GM15510 (cell line): ENCODE results near the gene PRPF18.

Source experiments
- POLR2A ChIP-seq: IDR thresholded peaks from 3 replicates; pipeline ENCODE4 v1.6.1; 2011; ENCODE audit warnings: borderline replicate concordance; ENCODE audit not compliant: insufficient read length; ENCODE audit errors: extremely low read depth

Gene PRPF18

DNA sequence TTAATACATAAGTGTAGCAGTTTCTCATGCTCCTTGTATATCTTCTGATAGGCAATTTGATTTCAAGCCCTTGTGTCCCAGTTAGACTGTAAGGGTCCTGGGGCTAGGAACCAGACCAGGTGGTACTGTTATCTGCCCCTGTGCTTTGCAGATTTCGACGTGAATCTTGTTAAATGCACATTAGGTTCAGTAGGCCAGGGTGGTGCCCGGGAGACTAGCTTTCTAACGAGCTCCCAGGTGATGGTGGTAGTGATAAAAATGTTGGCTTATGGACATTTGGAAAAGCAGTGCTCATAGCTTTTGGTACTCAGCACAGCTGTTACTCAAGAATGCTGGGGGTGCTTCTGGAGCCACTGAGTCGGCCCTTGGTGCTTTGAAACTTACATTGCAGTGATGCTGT lies 64.2 kb downstream of the PRPF18 start:
- no peak for TF ChIP-seq POLR2A

GRCh38 chr10:13651969-13652720 lies 65.4 kb downstream of the PRPF18 start:
- TF ChIP-seq POLR2A = no peak

GRCh38 chr10:13652860-13653259 lies 66.1 kb downstream of the PRPF18 start:
- TF ChIP-seq POLR2A = no peak

GRCh38 chr10:13654118-13654830 lies 67.5 kb downstream of the PRPF18 start:
- TF ChIP-seq POLR2A = no peak

DNA sequence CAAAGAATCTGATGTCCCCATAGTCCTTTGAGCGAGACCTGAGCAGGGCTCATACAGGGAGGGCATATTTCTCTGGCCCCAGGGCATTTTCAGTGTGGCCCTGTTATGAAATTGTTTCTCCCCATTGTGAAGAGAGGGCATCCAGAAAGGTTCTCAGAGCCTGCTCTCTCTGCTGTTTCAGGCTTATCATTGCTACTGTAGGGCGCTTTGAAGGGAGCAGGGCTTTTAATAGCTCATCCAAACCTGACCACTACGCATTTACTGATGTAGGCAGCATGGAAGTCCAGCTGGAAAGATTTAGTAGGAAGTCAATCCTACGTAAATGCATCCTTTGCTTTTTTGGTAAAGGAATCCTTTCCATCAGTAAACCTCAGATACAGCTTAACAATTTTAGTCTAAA lies 68.1 kb downstream of the PRPF18 start:
- no peak for TF ChIP-seq POLR2A

DNA sequence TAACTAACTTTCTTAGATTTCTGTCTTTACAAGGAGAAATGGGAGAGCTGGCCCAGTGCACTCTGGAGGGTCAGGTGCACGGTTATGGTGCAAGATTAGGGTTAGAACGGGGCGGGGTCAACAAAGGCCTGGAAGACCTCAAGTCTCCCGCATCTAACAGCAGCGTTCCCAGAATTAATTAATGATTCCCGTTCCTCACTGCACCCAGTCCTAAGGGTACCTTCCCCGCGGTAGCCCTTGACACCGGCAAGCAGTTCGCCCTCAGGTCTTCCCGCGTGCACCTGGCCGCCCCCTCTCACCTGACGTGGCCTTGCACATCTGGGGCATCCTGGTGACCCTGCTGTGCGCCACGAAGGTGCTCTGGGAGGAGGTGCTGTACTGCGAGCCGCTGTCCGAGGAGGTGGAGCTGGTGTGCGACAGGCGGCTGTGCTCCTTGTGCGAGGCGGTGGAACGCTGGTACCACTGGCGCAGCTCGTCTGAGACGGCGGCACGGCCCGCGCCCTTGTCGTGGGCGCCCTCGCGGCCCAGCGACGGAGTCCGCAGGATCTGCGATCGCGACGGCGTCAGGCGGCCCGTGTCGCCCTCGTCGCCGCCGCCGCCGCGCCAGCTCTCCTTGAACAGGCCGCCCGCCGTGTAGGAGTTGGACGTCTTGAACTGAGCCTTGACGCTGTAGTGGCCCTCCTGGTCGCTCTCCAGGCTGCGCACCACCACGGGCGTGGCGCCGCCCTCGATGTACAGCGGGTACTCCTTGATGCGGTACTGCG lies 69.8 kb downstream of the PRPF18 start:
- TF ChIP-seq POLR2A = no peak

GRCh38 chr10:13657101-13657680 lies 70.4 kb downstream of the PRPF18 start:
- TF ChIP-seq POLR2A = no peak

DNA sequence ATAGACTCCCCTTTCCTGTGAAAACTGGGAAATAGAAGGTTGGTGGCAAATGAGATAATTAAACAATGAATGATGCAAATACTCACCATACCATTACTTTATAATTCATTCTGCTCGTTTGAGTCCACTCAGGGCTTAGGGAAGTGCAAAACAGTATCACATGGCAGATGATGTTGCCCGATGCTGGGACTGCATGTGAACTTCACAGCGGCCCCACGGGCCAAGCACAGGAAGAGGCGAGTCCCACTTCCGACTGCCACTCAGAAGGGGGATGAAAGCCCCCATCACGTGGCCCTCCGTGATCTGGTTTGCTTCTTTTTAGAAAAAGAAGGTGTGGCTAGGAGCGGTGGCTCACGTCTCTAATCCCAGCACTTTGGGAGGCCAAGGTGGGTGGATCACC lies 71.5 kb downstream of the PRPF18 start:
- no peak for TF ChIP-seq POLR2A

GRCh38 chr10:13658871-13659685 lies 72.3 kb downstream of the PRPF18 start:
- no peak for TF ChIP-seq POLR2A

- TF ChIP-seq POLR2A = no peak
Measured at GRCh38 chr10:13659887-13660550, 73.3 kb downstream of the PRPF18 start.

GRCh38 chr10:13660551-13660920 lies 73.8 kb downstream of the PRPF18 start:
- TF ChIP-seq POLR2A = no peak

GRCh38 chr10:13661256-13661655 lies 74.5 kb downstream of the PRPF18 start:
- no peak for TF ChIP-seq POLR2A

DNA sequence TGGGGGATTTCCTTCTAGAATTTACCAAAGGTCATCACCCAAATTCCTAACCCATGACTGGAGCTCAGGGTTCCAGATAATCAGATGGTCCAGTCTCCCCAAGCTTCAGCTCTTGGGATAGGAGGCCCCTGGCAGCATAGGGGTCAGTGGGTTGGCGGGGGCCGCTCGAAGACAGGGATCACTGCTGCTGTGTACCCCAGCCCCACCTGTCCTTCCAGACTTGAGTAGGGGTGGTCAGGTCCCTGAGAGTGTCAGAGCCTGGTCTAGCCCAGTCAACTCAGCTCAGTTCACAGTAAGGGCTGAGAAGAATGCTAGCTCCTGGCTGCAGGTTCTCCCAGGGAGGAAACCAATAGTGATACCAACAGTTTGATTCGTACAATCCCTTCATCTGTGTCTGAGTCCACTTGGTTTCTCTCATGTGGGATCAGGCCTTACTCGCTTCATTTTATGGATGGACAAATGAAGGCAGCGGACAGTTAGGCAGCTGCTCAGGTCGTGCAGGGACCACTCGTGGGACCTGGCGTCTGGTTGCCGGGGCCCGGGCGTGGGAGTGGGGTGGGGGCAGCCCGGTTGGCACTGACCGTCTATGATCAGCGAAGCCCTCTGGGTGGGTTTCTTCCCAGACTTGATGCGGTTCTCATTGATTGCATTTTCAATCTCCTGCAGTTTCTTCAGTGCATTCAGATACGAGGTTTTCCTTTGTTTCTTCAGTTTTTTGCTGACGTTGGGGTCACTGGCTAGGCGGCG lies 78.9 kb downstream of the PRPF18 start:
- TF ChIP-seq POLR2A = no peak
